ENCODE data around the gene PRSS58. TPM values are rescaled to one million over a fixed set of nuclear protein-coding genes. Genes with fewer than 3 reads are reported as not detected.

PRSS58 gene, protein sequence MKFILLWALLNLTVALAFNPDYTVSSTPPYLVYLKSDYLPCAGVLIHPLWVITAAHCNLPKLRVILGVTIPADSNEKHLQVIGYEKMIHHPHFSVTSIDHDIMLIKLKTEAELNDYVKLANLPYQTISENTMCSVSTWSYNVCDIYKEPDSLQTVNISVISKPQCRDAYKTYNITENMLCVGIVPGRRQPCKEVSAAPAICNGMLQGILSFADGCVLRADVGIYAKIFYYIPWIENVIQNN
- not detected for total RNA-seq
- long read RNA-seq, donor 1 = 0 reads
- long read RNA-seq, donor 2 = 0 reads

- no peaks in the 10 kb centered on the region for H3K36me3 ChIP-seq (ENCODE audit: low read depth)
- DNase-seq (no peak), ATAC-seq (no peak)
- intact Hi-C loops (cut with DNase I, micrococcal nuclease) = no loop called here
- H3K9me3 ChIP-seq = no peaks in the 10 kb centered on the region
- no peaks in the 10 kb centered on the region for H3K4me1 ChIP-seq (ENCODE audit: low read depth)
- TF ChIP-seq, protein P1, sequence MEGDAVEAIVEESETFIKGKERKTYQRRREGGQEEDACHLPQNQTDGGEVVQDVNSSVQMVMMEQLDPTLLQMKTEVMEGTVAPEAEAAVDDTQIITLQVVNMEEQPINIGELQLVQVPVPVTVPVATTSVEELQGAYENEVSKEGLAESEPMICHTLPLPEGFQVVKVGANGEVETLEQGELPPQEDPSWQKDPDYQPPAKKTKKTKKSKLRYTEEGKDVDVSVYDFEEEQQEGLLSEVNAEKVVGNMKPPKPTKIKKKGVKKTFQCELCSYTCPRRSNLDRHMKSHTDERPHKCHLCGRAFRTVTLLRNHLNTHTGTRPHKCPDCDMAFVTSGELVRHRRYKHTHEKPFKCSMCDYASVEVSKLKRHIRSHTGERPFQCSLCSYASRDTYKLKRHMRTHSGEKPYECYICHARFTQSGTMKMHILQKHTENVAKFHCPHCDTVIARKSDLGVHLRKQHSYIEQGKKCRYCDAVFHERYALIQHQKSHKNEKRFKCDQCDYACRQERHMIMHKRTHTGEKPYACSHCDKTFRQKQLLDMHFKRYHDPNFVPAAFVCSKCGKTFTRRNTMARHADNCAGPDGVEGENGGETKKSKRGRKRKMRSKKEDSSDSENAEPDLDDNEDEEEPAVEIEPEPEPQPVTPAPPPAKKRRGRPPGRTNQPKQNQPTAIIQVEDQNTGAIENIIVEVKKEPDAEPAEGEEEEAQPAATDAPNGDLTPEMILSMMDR (IDR thresholded peaks at IDR 0.05) = no peak
- H3K4me3 ChIP-seq = no peak within 1 kb of the TSS
These were observed at the start of gene PRSS58 for GRCh38 chr7:142257958-142258357. Gene PRSS58, minus strand, starts transcription at chr7:142258058. Its CDS starts 351 bp downstream, at chr7:142257707.

GRCh38 chr7:142307246-142307900, 49.5 kb upstream of the PRSS58 start:
- H3K4me3 ChIP-seq = no peak overlapping the region
- intact Hi-C loops (cut with DNase I, micrococcal nuclease) = no loop called here
- H3K9me3 ChIP-seq = no peaks in the 10 kb centered on the region
- H3K4me1 ChIP-seq (ENCODE audit: low read depth) = no peaks in the 10 kb centered on the region
- ATAC-seq (no peak), DNase-seq (no peak)
- TF ChIP-seq, protein P1 (IDR thresholded peaks at IDR 0.05) = no peak
- no peaks in the 10 kb centered on the region for H3K36me3 ChIP-seq (ENCODE audit: low read depth)

- TF ChIP-seq, protein P1 (IDR thresholded peaks at IDR 0.05) = no peak
- ATAC-seq (peak; percentile 24), DNase-seq (peak in 1 of 3 donors; percentile 8)
- intact Hi-C loops (cut with DNase I, micrococcal nuclease) = no loop called here
- H3K36me3 ChIP-seq (ENCODE audit: low read depth) = no peaks in the 10 kb centered on the region
- H3K4me1 ChIP-seq (ENCODE audit: low read depth) = no peaks in the 10 kb centered on the region
- H3K4me3 ChIP-seq = no peak overlapping the region
- H3K9me3 ChIP-seq = no peaks in the 10 kb centered on the region
These were observed 45.8 kb upstream of the PRSS58 start for GRCh38 chr7:142303650-142304049.

GRCh38 chr7:142301923-142302550, 44.2 kb upstream of the PRSS58 start:
- Histone ChIP-seq H3K4me1 (ENCODE audit: low read depth) (no peaks in the 10 kb centered on the region), H3K4me3 (no peak overlapping the region), H3K9me3 (no peaks in the 10 kb centered on the region), H3K36me3 (ENCODE audit: low read depth) (no peaks in the 10 kb centered on the region)
- TF ChIP-seq, protein P1 (IDR thresholded peaks at IDR 0.05) = no peak
- DNase-seq = no peak
- no peak for ATAC-seq
- intact Hi-C loops (cut with DNase I, micrococcal nuclease) = no loop called here

GRCh38 chr7:142301299-142301698, 43.4 kb upstream of the PRSS58 start:
- H3K9me3 ChIP-seq = no peaks in the 10 kb centered on the region
- DNase-seq (no peak), ATAC-seq (no peak)
- no peak overlapping the region for H3K4me3 ChIP-seq
- no peaks in the 10 kb centered on the region for H3K4me1 ChIP-seq (ENCODE audit: low read depth)
- intact Hi-C loops (cut with DNase I, micrococcal nuclease) = no loop called here
- H3K36me3 ChIP-seq (ENCODE audit: low read depth) = no peaks in the 10 kb centered on the region
- TF ChIP-seq, protein P1 (IDR thresholded peaks at IDR 0.05) = no peak
